SK-N-SH treated with all-trans-retinoic acid at 6 μM for 48 hours (cell line): ENCODE data around the gene PPP3CA.

Source experiments
- ISL1 ChIP-seq: fragments of 250-450 bp; sonication (Bioruptor Pico); IDR thresholded peaks from 2 replicates; pipeline ENCODE4 v2.1.2; 2022; ENCODE audit warnings: mild to moderate bottlenecking, moderate library complexity
- OSR1 ChIP-seq: fragments of 250-450 bp; sonication (Bioruptor Pico); IDR thresholded peaks from 2 replicates; pipeline ENCODE4 v1.8.0; 2022; ENCODE audit warnings: moderate library complexity, mild to moderate bottlenecking, inconsistent platforms
- RARB ChIP-seq: fragments of 250-450 bp; sonication (Bioruptor Pico); IDR thresholded peaks from 2 replicates; pipeline ENCODE4 v1.8.0; 2021; ENCODE audit warnings: mild to moderate bottlenecking, moderate library complexity
- ZFP3 ChIP-seq: fragments of 250-450 bp; sonication (Bioruptor Pico); IDR thresholded peaks from 2 replicates; pipeline ENCODE4 v1.5.0; 2020; ENCODE audit warnings: mild to moderate bottlenecking, moderate library complexity
- ZFP30 ChIP-seq: fragments of 450-650 bp; formaldehyde crosslinking; IDR thresholded peaks from 2 replicates; pipeline ENCODE4 v1.5.0; 2022; ENCODE audit warnings: mild to moderate bottlenecking, moderate library complexity
- ZNF565 ChIP-seq: fragments of 450-650 bp; formaldehyde crosslinking; conservative IDR thresholded peaks from 2 replicates; pipeline ENCODE4 v1.5.0; 2020; ENCODE audit warnings: low read depth, mild to moderate bottlenecking, moderate library complexity
- ZNF70 ChIP-seq: fragments of 450-650 bp; formaldehyde crosslinking; IDR thresholded peaks from 2 replicates; pipeline ENCODE4 v1.5.0; 2020; ENCODE audit warnings: mild to moderate bottlenecking, moderate library complexity
- TF ChIP-seq, protein P1 (sequence below): fragments of 250-450 bp; sonication (Bioruptor Pico); IDR thresholded peaks from 2 replicates; pipeline ENCODE4 v1.8.0; 2020; ENCODE audit warnings: mild to moderate bottlenecking, moderate library complexity, borderline replicate concordance
- TF ChIP-seq, protein P2 (sequence below): fragments of 250-450 bp; sonication (Bioruptor Pico); IDR thresholded peaks from 2 replicates; pipeline ENCODE4 v1.5.1; 2020; ENCODE audit warnings: low read depth, mild to moderate bottlenecking, moderate library complexity

DNA sequence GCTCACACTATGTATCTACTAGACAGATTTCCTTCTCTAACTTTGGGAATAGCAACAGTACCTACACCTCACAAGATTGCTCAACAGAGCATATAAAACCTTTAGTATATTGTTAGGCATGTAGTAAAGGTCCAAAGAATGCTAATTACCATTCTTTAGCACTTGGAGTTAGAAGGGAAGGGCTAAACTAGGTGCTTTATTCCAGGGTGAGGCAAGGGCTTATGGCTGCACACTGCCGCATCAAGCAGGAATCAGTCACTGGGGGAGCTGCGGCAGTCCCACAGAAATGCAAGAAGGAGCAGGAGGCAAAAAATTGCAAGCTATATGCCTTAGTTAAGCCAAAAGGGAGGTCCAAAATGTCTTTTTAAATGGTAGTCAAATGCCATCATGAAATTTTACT lies 162.7 kb downstream of the PPP3CA start:
- TF ChIP-seq ZFP3 (CRISPR knock-in tag) (no peak), RARB (no peak), ISL1 (no peak), ZNF70 (no peak), ZFP30 (no peak), OSR1 (CRISPR knock-in tag) (no peak), ZNF565 (CRISPR knock-in tag) (no peak)
- TF ChIP-seq, protein P1, sequence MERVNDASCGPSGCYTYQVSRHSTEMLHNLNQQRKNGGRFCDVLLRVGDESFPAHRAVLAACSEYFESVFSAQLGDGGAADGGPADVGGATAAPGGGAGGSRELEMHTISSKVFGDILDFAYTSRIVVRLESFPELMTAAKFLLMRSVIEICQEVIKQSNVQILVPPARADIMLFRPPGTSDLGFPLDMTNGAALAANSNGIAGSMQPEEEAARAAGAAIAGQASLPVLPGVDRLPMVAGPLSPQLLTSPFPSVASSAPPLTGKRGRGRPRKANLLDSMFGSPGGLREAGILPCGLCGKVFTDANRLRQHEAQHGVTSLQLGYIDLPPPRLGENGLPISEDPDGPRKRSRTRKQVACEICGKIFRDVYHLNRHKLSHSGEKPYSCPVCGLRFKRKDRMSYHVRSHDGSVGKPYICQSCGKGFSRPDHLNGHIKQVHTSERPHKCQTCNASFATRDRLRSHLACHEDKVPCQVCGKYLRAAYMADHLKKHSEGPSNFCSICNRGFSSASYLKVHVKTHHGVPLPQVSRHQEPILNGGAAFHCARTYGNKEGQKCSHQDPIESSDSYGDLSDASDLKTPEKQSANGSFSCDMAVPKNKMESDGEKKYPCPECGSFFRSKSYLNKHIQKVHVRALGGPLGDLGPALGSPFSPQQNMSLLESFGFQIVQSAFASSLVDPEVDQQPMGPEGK = no peak
- TF ChIP-seq, protein P2, sequence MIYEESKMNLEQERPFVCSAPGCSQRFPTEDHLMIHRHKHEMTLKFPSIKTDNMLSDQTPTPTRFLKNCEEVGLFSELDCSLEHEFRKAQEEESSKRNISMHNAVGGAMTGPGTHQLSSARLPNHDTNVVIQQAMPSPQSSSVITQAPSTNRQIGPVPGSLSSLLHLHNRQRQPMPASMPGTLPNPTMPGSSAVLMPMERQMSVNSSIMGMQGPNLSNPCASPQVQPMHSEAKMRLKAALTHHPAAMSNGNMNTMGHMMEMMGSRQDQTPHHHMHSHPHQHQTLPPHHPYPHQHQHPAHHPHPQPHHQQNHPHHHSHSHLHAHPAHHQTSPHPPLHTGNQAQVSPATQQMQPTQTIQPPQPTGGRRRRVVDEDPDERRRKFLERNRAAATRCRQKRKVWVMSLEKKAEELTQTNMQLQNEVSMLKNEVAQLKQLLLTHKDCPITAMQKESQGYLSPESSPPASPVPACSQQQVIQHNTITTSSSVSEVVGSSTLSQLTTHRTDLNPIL = no peak
